Activated T-cell treated with anti-CD3 and anti-CD28 coated beads, Interleukin-2, amount 50 U/mL, for 4 hours (primary cell): ENCODE data around the gene TMEM98. TPM values are rescaled to one million over a fixed set of nuclear protein-coding genes. Genes with fewer than 3 reads are reported as not detected.
A peak's percentile ranks its signal among the peaks of the same experiment; 100 is the strongest.
"Not testable (repeated sequence)": the region's sequence is repeated elsewhere in the genome, so short reads cannot be mapped to it uniquely, and the experiment has no call there.

Source experiments
- ATAC-seq, 2 donors: fragments of 200-7000 bp; cut with Tn5 transposase; one replicate each; pipeline ENCODE4 v1.10.0; 2021
- DNase-seq: peaks from one replicate; pipeline ENCODE4 v3.0.0-alpha.2; 2020
- H3K27me3 Mint-ChIP-seq: one replicate; pipeline ENCODE4 v1.8.0; 2021; ENCODE audit warnings: low read depth, mixed read lengths
- H3K36me3 Mint-ChIP-seq: one replicate; pipeline ENCODE4 v1.8.0; 2022; ENCODE audit warnings: mixed read lengths; ENCODE audit not compliant: insufficient read depth
- H3K4me1 Mint-ChIP-seq: one replicate; pipeline ENCODE4 v1.8.0; 2021; ENCODE audit warnings: low read depth, mixed read lengths
- H3K4me3 Mint-ChIP-seq: one replicate; pipeline ENCODE4 v1.8.0; 2021; ENCODE audit warnings: mild to moderate bottlenecking, moderate library complexity, mixed read lengths
- H3K9me3 Mint-ChIP-seq: one replicate; pipeline ENCODE4 v1.8.0; 2021; ENCODE audit warnings: mixed read lengths
- total RNA-seq, 3 donors: library from RNA; stranded (reverse); gene quantifications; one replicate each; pipeline ENCODE4 v1.2.1, GENCODE V29; 2021

Gene TMEM98
- total RNA-seq, 3 donors from 2014 or later = 0.16 to 0.86 (median 0.54) TPM

DNA sequence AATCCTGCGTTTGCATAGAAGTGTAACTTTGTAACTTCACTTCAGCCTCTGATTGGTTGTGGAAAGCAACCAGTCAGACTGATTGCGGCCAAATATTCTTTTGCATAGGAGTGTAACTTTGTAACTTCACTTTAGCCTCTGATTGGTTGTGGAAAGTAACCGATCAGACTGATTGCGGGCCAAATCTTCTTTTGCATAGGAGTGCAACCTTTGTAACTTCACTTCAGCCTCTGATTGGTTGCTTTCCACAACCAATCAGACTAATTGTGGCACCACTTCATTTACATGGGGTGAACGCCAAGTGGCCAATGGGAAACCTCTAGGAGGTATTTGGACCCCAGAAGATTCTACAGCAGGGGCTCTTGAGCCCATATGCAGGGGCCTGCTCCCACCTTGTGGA, 1.8 kb upstream of the TMEM98 start:
- H3K4me3 Mint-ChIP-seq = no peak overlapping the region
- DNase-seq = no peak
- H3K36me3 Mint-ChIP-seq = no peaks in the 10 kb centered on the region
- no peak for ATAC-seq
- peaks cover 26% of the 10 kb centered on the region for H3K27me3 Mint-ChIP-seq
- H3K9me3 Mint-ChIP-seq = no peaks in the 10 kb centered on the region
- peaks cover 3% of the 10 kb centered on the region for H3K4me1 Mint-ChIP-seq

DNA sequence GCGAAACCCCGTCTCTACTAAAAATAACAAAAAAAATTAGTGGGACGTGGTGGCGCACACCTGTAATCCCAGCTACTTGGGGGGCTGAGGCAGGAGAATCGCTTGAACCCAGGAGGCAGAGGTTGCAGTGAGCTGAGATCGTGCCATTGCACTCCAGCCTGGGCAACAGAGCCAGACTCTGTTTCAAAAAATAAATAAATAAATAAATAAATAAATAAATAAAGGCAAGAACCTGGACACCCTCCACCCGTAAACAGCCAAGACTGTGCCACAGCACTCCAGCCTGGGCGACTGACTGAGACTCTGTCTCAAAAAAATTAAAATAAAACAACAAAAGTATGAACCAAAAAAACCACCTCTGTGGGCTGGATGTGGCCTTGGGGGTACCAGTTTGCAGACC, 1.2 kb upstream of the TMEM98 start:
- ATAC-seq, H3K4me3 Mint-ChIP-seq, H3K4me1 Mint-ChIP-seq: not testable (repeated sequence)

GRCh38 chr17:32927201-32927723, 691 bp upstream of the TMEM98 start:
- Mint-ChIP-seq H3K4me3 (peak overlapping the region; percentile 69), H3K36me3 (no peaks in the 10 kb centered on the region), H3K27me3 (peaks cover 31% of the 10 kb centered on the region), H3K4me1 (peaks cover 3% of the 10 kb centered on the region), H3K9me3 (no peaks in the 10 kb centered on the region)
- DNase-seq (no peak), ATAC-seq (no peak)

More for the DNA sequence above, 1.2 kb upstream of the TMEM98 start:
- not testable (repeated sequence) for H3K9me3 Mint-ChIP-seq, DNase-seq, H3K36me3 Mint-ChIP-seq
- H3K27me3 Mint-ChIP-seq = peaks cover 30% of the 10 kb centered on the region

DNA sequence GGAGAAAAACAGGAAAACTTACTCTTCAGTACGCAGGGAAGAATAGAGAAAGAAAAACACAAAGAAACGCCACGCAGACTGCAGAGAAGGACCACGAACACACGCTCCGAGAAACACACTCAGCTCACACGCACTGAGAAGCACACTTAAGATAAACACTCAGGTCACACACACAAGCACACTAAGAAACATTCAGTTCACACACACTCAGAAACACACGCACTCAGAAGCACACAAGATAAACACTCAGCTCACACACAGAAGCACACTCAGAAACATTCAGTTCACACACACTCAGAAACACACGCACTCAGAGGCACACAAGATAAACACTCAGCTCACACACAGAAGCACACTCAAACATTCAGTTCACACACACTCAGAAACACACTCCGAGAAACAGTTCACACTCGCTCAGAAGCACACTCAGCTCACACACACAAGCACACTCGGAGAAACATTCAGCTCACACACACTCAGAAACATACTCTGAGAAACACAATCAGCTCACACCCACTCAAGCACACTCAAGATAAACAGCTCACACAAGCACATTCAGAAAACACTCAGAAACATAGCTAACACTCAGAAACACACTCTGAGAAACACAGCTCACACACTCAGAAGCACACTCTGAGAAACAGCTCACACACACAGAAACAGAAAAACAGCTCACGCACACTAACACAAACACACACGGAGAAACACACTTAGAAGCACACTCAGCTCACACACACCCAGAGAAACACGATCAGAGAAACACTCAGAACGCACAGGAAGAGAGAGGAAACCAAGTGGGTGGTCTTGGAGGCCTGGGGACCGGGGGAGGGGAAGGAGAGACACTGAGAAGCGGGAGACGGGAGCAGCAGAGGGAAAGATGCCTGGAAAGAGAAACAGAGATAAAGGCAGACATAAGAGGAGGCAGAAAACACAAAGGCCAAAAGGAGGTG, 908 bp downstream of the TMEM98 start:
- peaks cover 3% of the 10 kb centered on the region for H3K4me1 Mint-ChIP-seq
- H3K4me3 Mint-ChIP-seq = no peak overlapping the region
- no peak for ATAC-seq
- no peaks in the 10 kb centered on the region for H3K36me3 Mint-ChIP-seq
- DNase-seq = no peak
- H3K9me3 Mint-ChIP-seq = no peaks in the 10 kb centered on the region
- H3K27me3 Mint-ChIP-seq = peaks cover 40% of the 10 kb centered on the region

DNA sequence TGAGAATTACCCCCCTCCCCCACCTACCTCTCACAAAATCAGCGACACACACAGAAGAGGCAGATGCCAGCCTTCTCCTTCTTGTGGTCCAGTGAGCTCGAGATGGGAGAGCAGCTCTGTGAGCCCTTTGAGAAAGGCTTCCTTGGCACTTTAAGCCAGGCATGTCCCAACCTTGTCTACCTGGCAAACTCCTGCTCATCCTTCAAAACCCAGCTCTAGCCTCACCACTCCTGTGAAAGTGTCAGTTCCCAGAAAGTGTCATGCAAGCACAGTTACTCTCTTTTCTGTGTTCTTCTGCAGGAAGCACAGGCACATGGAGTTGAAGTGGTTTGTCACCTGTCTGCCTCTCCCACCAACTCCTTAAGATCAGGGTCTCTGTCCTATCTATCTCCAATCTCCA, 1.6 kb downstream of the TMEM98 start:
- Mint-ChIP-seq H3K4me3 (no peak overlapping the region), H3K9me3 (no peaks in the 10 kb centered on the region), H3K27me3 (peaks cover 42% of the 10 kb centered on the region), H3K4me1 (peaks cover 3% of the 10 kb centered on the region), H3K36me3 (no peaks in the 10 kb centered on the region)
- ATAC-seq = no peak
- DNase-seq = no peak

DNA sequence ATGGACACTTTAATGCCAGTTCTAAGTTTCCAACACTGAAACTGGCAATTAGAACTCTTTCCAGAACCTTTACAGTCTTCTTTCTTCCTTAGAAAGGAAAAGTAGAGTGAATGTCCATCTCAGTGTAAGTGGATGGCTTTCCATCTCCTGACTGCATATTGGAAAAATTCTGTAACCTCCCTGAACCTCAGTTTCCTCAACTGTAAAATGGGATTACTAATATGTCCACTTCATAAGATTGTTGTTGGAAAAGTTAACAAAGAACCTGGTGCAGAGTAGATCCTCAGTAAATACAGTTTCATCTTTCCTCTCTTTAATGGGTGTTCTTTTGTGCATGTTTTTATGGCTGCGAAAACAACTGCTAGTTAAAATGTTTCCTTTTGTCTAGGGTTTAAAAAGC, 2.6 kb downstream of the TMEM98 start:
- H3K4me1 Mint-ChIP-seq = peaks cover 3% of the 10 kb centered on the region

GRCh38 chr17:32931686-32932085, 3.7 kb downstream of the TMEM98 start:
- peaks cover 3% of the 10 kb centered on the region for H3K4me1 Mint-ChIP-seq
- no peak for DNase-seq
- H3K4me3 Mint-ChIP-seq = no peak overlapping the region
- H3K36me3 Mint-ChIP-seq = no peaks in the 10 kb centered on the region
- H3K27me3 Mint-ChIP-seq = peaks cover 48% of the 10 kb centered on the region
- H3K9me3 Mint-ChIP-seq = no peaks in the 10 kb centered on the region
- no peak for ATAC-seq

More for the DNA sequence above, 2.6 kb downstream of the TMEM98 start:
- no peak for DNase-seq
- no peaks in the 10 kb centered on the region for H3K9me3 Mint-ChIP-seq
- H3K36me3 Mint-ChIP-seq = no peaks in the 10 kb centered on the region
- no peak overlapping the region for H3K4me3 Mint-ChIP-seq
- H3K27me3 Mint-ChIP-seq = peaks cover 46% of the 10 kb centered on the region
- ATAC-seq = no peak

DNA sequence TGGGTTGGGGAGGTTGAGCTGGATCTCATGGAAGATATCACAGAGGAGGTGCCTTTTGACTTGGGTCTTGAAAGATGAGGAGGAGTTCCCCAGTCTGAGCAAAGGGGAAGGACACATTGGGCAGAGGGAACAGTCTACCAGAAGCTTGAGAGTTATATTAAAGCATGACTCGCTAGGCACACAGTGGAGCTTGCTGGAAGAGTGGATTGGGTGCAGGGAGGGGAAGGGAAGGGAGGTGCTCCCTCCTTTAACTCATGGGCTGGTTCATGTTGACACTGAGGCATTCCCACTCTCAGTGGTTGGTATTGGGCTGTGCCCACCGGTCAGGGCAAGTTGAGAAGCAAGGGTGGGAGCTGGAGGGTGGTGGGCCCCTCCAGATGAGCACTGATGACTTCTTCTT, 5.9 kb downstream of the TMEM98 start:
- H3K27me3 Mint-ChIP-seq = peaks cover 45% of the 10 kb centered on the region
- no peak for ATAC-seq
- no peaks in the 10 kb centered on the region for H3K4me1 Mint-ChIP-seq
- H3K4me3 Mint-ChIP-seq = no peak overlapping the region
- no peaks in the 10 kb centered on the region for H3K36me3 Mint-ChIP-seq
- no peak for DNase-seq
- no peaks in the 10 kb centered on the region for H3K9me3 Mint-ChIP-seq

GRCh38 chr17:32935726-32936125, 7.8 kb downstream of the TMEM98 start:
- DNase-seq = no peak
- Mint-ChIP-seq H3K4me3 (no peak overlapping the region), H3K4me1 (no peaks in the 10 kb centered on the region), H3K27me3 (peaks cover 35% of the 10 kb centered on the region), H3K36me3 (no peaks in the 10 kb centered on the region), H3K9me3 (no peaks in the 10 kb centered on the region)
- ATAC-seq = no peak

DNA sequence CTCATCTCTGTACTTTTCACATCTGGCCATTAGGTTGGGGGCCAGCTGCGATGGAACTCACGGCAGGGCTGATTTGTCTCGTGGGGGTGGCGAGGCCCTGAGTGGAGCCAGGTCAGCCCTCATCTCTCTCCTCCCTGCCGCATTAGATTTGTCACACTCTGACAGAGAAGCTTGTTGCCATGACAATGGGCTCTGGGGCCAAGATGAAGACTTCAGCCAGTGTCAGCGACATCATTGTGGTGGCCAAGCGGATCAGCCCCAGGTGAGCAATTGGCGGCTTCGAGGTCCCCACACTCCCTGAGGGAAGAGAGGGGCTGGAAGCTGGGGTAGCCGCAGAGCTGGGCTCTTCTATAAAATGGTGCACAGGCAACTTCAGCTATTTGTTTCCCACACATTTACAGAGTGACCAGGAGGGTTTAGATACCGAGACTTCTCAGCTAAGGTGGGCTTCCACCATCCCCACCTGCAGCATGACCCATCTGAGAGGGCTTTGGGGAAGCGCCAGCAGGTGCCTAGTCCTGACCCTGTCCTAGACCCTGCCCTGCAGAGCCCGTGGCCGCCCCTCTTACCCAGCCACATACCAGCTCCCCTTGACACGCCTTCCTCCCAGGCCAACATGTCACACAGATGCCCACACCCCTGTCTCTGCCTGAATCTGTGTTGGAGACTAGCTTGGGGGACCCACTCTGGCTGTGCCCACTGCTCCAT, 8.4 kb downstream of the TMEM98 start:
- Mint-ChIP-seq H3K4me3 (no peak overlapping the region), H3K27me3 (peaks cover 32% of the 10 kb centered on the region), H3K9me3 (no peaks in the 10 kb centered on the region), H3K36me3 (no peaks in the 10 kb centered on the region), H3K4me1 (no peaks in the 10 kb centered on the region)
- DNase-seq = no peak
- ATAC-seq = peak in 1 of 2 donors; percentile 18

- Mint-ChIP-seq H3K4me3 (no peak overlapping the region), H3K27me3 (peaks cover 26% of the 10 kb centered on the region), H3K9me3 (no peaks in the 10 kb centered on the region), H3K4me1 (no peaks in the 10 kb centered on the region), H3K36me3 (no peaks in the 10 kb centered on the region)
- ATAC-seq = peak; percentile 78 to 92
- peak; percentile 59 for DNase-seq
Measured at GRCh38 chr17:32936894-32937500, 9.0 kb downstream of the TMEM98 start.

DNA sequence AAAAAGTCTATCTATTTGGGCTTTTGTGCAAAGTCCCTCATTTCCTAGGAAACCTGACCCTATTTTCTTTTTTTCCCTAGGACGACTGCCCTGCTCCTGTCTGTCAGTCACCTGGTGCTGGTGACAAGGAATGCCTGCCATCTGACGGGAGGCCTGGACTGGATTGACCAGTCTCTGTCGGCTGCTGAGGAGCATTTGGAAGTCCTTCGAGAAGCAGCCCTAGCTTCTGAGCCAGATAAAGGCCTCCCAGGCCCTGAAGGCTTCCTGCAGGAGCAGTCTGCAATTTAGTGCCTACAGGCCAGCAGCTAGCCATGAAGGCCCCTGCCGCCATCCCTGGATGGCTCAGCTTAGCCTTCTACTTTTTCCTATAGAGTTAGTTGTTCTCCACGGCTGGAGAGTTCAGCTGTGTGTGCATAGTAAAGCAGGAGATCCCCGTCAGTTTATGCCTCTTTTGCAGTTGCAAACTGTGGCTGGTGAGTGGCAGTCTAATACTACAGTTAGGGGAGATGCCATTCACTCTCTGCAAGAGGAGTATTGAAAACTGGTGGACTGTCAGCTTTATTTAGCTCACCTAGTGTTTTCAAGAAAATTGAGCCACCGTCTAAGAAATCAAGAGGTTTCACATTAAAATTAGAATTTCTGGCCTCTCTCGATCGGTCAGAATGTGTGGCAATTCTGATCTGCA, 12.9 kb downstream of the TMEM98 start:
- no peaks in the 10 kb centered on the region for H3K9me3 Mint-ChIP-seq
- ATAC-seq = no peak
- no peaks in the 10 kb centered on the region for H3K4me1 Mint-ChIP-seq
- DNase-seq = no peak
- no peaks in the 10 kb centered on the region for H3K36me3 Mint-ChIP-seq
- no peak overlapping the region for H3K4me3 Mint-ChIP-seq
- H3K27me3 Mint-ChIP-seq = peaks cover 11% of the 10 kb centered on the region

DNA sequence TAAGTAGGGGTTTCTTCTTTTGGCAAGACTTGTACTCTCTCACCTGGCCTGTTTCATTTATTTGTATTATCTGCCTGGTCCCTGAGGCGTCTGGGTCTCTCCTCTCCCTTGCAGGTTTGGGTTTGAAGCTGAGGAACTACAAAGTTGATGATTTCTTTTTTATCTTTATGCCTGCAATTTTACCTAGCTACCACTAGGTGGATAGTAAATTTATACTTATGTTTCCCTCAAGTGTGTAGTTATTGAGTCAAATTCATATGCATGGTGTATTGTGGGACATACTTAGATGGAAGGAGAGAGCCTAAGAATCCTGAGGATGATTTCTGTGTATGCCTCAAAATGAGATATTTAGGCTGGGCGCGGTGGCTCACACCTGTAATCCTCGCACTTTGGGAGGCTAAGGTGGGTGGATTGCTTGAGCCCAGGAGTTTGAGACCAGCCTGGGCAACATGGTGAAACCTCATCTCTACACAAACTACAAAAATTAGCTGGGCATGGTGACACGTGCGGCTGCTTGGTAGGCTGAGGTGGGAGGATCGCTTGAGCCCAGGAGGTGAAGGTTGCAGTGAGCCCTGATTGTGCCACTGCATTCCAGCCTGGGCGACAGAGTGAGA, 13.6 kb downstream of the TMEM98 start:
- H3K9me3 Mint-ChIP-seq = no peaks in the 10 kb centered on the region
- DNase-seq (no peak), ATAC-seq (no peak)
- no peaks in the 10 kb centered on the region for H3K4me1 Mint-ChIP-seq
- no peak overlapping the region for H3K4me3 Mint-ChIP-seq
- peaks cover 6% of the 10 kb centered on the region for H3K27me3 Mint-ChIP-seq
- no peaks in the 10 kb centered on the region for H3K36me3 Mint-ChIP-seq
